ENCODE data around the gene CCNL2.
"Not testable (repeated sequence)": the region's sequence is repeated elsewhere in the genome, so short reads cannot be mapped to it uniquely, and the experiment has no call there.

DNA sequence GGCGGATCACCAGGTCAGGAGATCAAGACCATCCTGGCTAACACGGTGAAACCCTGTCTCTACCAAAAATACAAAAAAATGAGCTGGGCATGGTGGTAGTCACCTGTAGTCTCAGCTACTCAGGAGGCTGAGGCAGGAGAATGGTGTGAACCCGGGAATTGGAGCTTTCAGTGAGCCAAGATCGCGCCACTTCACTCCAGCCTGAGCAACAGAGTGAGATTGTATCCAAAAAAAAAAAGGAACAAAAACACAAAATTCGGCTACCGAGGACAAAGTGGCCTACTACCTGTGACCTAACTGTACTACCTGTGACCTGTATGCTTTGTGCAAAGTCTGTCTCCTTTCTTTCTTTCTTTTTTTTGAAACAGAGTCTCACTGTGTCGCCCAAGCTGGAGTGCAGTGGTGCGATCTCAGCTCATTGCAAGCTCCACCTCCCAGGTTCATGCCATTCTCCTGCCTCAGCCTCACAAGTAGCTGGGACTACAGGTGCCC, 3.8 kb upstream of the CCNL2 start:
- TF ChIP-seq, protein P1, sequence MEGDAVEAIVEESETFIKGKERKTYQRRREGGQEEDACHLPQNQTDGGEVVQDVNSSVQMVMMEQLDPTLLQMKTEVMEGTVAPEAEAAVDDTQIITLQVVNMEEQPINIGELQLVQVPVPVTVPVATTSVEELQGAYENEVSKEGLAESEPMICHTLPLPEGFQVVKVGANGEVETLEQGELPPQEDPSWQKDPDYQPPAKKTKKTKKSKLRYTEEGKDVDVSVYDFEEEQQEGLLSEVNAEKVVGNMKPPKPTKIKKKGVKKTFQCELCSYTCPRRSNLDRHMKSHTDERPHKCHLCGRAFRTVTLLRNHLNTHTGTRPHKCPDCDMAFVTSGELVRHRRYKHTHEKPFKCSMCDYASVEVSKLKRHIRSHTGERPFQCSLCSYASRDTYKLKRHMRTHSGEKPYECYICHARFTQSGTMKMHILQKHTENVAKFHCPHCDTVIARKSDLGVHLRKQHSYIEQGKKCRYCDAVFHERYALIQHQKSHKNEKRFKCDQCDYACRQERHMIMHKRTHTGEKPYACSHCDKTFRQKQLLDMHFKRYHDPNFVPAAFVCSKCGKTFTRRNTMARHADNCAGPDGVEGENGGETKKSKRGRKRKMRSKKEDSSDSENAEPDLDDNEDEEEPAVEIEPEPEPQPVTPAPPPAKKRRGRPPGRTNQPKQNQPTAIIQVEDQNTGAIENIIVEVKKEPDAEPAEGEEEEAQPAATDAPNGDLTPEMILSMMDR (IDR thresholded peaks at IDR 0.05), result not testable (repeated sequence)
- TF ChIP-seq POLR2AphosphoS5, POLR2A, EP300 (IDR thresholded peaks at IDR 0.05): not testable (repeated sequence)

All from gastroesophageal sphincter (tissue), 3 donors.